Thymus (tissue), 11 donors: Measurements from ENCODE around the gene HOXD8. TPM values are rescaled to one million over a fixed set of nuclear protein-coding genes. Genes with fewer than 3 reads are reported as not detected.
A peak's percentile ranks its signal among the peaks of the same experiment; 100 is the strongest.

ENCODE experiments used
- DNase-seq, 9 donors: peaks; one replicate each; pipeline ENCODE4 v3.0.0-alpha.2; 2013; ENCODE audit warnings: low spot score in 9 of 9, low read depth in 6 of 9, missing footprints in 1 of 9
- H3K27ac ChIP-seq, 2 donors: one replicate each; pipeline ENCODE4 v1.5.1; 2013; ENCODE audit warnings: control low read depth in 1 of 2, low read depth in 1 of 2, low read length in 1 of 2, mild to moderate bottlenecking in 1 of 2, moderate library complexity in 1 of 2
- H3K27me3 ChIP-seq, 2 donors: one replicate each; pipeline ENCODE4 v1.5.1; 2013; ENCODE audit warnings: low read length in 1 of 2; ENCODE audit not compliant: control insufficient read depth in 2 of 2, insufficient read depth in 1 of 2
- H3K36me3 ChIP-seq, 2 donors: one replicate each; pipeline ENCODE4 v1.5.1; 2013; ENCODE audit warnings: low read length in 1 of 2, mild to moderate bottlenecking in 1 of 2, moderate library complexity in 1 of 2; ENCODE audit not compliant: control insufficient read depth in 2 of 2, insufficient read depth in 2 of 2
- H3K4me1 ChIP-seq, 2 donors: one replicate each; pipeline ENCODE4 v1.5.1; 2013; ENCODE audit warnings: low read length in 2 of 2; ENCODE audit not compliant: control insufficient read depth in 2 of 2, insufficient read depth in 2 of 2
- H3K4me3 ChIP-seq, 2 donors: one replicate each; pipeline ENCODE4 v1.5.1; 2013; ENCODE audit warnings: low read length in 2 of 2, control low read depth in 1 of 2, mild to moderate bottlenecking in 1 of 2
- H3K9me3 ChIP-seq, 2 donors: one replicate each; pipeline ENCODE4 v1.5.1; 2013; ENCODE audit warnings: low read length in 1 of 2, mild to moderate bottlenecking in 1 of 2; ENCODE audit not compliant: control insufficient read depth in 2 of 2, insufficient read depth in 1 of 2
- WGBS: extraction: QIAGEN DNeasy Blood & Tissue Kit; methylation state at CpG from one replicate; pipeline ENCODE4 v1.1.7; 2013; 5-methylcytosine and 5-hydroxymethylcytosine counted together
- polyA plus RNA-seq: library from polyadenylated mRNA; stranded (reverse); fragments of 200-250 nt; gene quantifications from one replicate; pipeline ENCODE4 v1.2.3, GENCODE V29; 2013
- total RNA-seq: library from RNA; stranded (reverse); fragments of 120-200 nt; gene quantifications from one replicate; pipeline ENCODE4 v1.2.4, GENCODE V29; 2013
- donor health status: healthy.

Gene HOXD8
- total and polyA plus RNA-seq, 2 donors: 1.5 to 3.4 TPM

DNA sequence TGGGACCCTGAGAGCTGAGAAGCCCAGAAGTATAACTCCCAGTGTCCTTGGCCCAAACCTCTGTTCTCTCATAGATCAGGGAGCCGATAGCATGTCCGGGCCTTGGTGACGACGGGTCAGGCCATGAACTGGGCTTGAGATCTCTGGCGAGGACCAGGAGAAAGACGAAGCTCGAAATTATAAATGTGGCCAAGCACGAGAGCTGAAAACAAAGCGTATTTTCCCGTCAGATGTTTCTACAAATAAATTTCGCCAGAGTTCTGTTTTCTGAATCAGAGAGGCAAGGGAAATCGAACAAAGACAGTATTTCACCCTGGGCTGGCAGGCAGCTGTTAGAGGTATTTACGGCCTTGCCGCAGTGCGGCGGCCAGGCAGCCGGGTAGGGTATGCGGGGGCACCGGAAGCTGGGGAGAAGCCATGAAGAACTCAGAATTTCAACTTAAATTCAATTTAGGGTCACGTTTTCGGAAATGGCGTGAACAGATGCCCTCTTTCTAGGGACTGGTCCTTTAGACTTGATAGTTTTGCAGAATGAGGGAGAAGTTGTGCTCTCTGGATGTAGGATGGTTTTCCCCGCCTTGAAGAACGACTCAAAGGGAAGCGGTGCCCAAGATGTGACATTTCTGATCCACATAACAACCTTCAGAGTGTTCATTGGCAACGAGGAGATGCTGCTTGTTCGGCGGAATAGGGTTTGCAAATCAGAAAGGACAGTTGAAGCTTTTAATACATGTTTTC lies 9.6 kb downstream of the HOXD8 start:
- whole genome bisulfite sequencing: 9% methylated on average over 28 of the region's 28 CpGs
- no peaks in the 10 kb centered on the region for H3K36me3 ChIP-seq
- H3K9me3 ChIP-seq: peaks cover 1 to 17% of the 10 kb centered on the region in 2 donors
- peak overlapping the region; percentile 18 to 30 for H3K27ac ChIP-seq
- peaks cover 89 to 99% of the 10 kb centered on the region in 2 donors for H3K27me3 ChIP-seq
- peak in 1 of 9 donors; percentile 34 for DNase-seq
- H3K4me1 ChIP-seq: peaks cover 2 to 26% of the 10 kb centered on the region in 2 donors
- H3K4me3 ChIP-seq: peak overlapping the region in 1 of 2 donors; percentile 18

DNA sequence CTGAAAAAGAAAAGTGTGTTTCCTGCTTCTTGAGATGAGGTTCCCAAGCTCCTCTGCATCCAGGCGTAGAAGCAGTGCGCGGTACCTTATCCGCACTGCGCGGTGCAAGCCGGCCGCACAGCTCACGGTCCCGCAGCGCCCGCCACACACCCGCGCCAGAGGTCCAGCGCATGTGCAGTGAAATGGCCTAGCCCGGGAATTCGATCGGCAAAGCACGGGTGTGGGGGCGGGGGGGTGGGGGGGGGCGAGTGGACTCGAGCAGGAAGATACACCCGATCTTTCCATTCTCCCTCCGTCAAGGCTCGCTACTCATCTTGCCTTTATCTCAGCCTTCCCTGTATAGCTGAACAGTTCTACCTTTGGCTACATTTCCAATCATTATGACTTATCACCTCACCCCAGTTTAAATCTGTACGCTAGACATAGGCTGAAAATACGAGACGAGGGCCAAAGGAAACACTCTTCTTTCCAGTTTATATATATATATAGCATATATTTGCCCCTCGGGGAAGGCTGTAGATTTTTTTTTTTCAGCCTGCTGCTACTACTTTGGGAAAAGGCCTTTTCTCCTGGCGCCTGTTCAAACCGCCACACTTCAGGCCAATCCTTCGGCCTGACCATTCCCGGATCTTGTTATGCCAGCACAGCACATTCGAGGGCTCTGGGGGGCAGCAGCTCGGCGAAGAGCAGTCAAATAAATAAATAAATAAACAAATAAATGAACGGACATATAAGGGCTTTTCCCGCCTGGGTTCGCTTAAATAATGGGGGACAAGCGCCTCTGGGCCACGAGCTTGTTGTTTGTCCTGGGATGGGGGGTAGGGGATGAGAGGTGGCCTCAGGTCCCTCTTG lies 10.4 kb downstream of the HOXD8 start:
- H3K4me1 ChIP-seq: peaks cover 2 to 26% of the 10 kb centered on the region in 2 donors
- H3K4me3 ChIP-seq: peak overlapping the region in 1 of 2 donors; percentile 43
- no peak for DNase-seq
- WGBS: 11% methylated on average over 41 of the region's 41 CpGs
- no peak overlapping the region for H3K27ac ChIP-seq
- peaks cover 1 to 17% of the 10 kb centered on the region in 2 donors for H3K9me3 ChIP-seq
- H3K36me3 ChIP-seq: no peaks in the 10 kb centered on the region
- H3K27me3 ChIP-seq: peaks cover 84 to 97% of the 10 kb centered on the region in 2 donors

DNA sequence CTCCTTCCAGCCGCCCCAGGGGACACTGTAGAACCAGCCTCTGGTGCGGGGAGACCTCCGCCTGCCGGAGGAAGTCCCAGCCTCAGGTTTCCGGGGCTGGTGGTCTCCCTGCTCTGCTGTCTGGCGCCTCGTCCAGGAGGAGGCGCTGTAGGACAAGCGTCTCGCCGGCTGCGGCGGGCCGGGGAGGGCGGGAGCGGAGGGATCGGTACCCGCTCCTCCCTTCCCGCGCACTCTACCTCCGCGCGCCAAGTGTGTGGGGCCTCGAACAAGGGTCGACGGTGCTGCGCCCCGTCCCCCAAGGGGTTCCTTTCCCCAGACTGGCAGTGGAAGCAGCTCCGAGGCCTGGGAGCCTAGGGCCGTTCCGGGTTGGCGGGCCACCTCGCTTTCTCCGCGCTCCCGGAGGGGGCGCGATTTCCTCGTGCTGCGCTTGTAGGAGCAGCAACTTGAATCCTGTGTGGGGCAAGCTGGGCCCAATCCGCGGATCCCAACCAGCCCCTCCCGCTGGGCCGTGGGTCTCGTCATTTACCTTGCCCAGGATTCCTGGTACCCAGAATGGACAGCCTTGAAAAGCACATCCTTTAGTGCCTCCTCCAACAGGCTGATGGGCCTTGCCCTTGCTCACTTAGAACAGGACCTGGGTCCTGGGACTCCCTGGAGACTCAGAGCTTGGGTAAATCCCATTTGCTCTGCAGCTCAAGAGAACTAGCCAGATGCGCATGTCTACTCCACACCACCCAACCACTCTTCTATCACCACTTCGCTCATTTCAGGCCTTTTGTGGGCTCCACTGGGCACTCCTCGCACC lies 11.2 kb downstream of the HOXD8 start:
- Histone ChIP-seq H3K36me3 (no peaks in the 10 kb centered on the region), H3K27ac (no peak overlapping the region), H3K9me3 (peaks cover 1 to 17% of the 10 kb centered on the region in 2 donors), H3K4me3 (peak overlapping the region; percentile 36 to 43), H3K27me3 (peaks cover 82 to 97% of the 10 kb centered on the region in 2 donors), H3K4me1 (peaks cover 2 to 26% of the 10 kb centered on the region in 2 donors)
- 7% methylated on average over 48 of the region's 48 CpGs for WGBS
- DNase-seq: peak; percentile 27 to 91 (median 82)

DNA sequence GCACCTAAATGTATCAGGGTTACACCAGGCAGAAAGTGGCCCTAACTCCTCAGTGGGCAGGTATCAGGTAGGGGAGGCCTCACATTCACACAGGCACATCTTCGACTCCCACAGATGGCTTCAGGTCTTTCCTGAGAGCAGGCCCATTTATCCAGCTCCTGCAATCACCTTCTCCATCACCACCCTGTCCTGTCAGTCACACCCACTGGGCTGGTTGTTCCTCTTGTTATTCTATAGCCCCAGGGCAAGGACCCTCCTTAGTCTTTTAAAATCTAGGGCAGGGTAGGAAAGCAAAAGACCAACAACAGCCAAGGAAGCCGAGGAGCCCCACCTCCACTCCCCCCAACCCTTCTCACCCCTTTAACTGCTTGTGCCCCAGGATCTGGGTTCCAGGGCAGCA lies 12.8 kb downstream of the HOXD8 start:
- Histone ChIP-seq H3K36me3 (no peaks in the 10 kb centered on the region), H3K9me3 (peaks cover 1 to 17% of the 10 kb centered on the region in 2 donors), H3K4me3 (no peak overlapping the region), H3K4me1 (peaks cover 2 to 22% of the 10 kb centered on the region in 2 donors), H3K27ac (no peak overlapping the region), H3K27me3 (peaks cover 84 to 97% of the 10 kb centered on the region in 2 donors)
- whole genome bisulfite sequencing: 95% methylated on average over 2 of the region's 2 CpGs
- DNase-seq: no peak

DNA sequence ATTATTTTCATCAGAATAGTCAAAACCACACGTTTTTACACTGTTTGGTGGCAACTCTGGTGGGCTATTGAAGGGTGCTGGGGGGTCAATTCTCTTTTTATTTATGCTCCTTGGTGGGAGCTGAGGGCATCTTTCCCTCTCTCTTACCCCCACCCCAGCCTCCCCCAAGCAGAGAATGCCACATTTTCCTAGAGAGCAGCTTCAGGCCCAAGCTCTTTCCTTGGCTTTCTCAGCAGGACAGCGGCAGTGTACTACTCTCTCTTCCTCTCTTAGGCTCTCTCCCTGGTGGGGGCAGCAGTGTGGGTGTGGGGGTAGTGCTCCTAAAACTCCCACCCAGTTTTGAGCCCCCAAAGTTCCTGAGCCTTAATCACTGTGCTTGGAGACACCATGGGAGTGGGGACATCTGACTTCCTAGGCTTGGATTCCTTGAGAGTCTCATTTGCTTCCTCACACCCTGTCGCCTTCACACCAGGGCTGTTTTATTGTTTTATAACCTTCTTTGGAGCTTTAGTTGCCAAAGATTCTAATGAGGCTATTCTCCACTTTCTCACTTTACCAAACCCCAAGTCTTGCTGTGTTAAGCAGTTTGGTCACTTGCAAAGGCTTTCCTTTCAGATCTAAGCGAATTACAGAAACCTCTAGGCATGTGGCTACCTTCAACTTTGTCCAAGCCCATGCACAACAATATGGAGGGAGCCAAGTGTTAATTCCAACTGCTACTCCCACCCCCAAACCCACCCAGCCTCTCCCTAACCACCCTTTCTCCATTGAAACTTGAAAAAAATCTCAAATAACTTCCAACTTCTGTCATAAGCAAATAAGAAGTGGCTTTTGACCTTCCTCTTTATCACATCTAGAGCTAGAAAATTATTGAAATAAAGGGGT lies 15.8 kb downstream of the HOXD8 start:
- no peak for DNase-seq
- no peak overlapping the region for H3K27ac ChIP-seq
- H3K4me3 ChIP-seq: no peak overlapping the region
- H3K4me1 ChIP-seq: peaks cover 2 to 7% of the 10 kb centered on the region in 2 donors
- peaks cover 1 to 12% of the 10 kb centered on the region in 2 donors for H3K9me3 ChIP-seq
- 48% methylated on average over 4 of the region's 4 CpGs for WGBS
- peaks cover 84 to 97% of the 10 kb centered on the region in 2 donors for H3K27me3 ChIP-seq
- no peaks in the 10 kb centered on the region for H3K36me3 ChIP-seq

DNA sequence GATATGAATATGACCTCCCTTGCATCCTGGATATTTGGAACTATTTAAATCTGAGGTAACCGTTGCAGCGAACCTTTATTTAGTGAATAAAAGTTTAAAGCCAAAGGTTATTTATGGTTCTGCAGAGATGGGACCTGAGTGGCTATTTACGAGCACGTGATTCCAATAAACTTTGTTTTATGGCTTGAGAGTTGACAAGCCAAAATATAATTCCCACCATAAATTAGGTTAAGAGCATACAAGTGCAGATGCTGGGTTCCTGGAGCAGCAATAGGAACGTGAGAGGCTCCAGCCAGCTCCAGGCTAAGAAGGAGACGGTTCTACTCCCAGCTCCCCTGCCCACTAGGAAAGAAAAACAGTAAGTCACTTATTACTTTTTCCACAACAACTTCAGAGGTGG lies 16.6 kb downstream of the HOXD8 start:
- Histone ChIP-seq H3K27me3 (peaks cover 83 to 97% of the 10 kb centered on the region in 2 donors), H3K27ac (no peak overlapping the region), H3K36me3 (no peaks in the 10 kb centered on the region), H3K9me3 (peaks cover 0 to 16% of the 10 kb centered on the region in 2 donors), H3K4me1 (peaks cover 0 to under 1% of the 10 kb centered on the region in 2 donors), H3K4me3 (no peak overlapping the region)
- DNase-seq: no peak
- WGBS: 21% methylated on average over 6 of the region's 6 CpGs

DNA sequence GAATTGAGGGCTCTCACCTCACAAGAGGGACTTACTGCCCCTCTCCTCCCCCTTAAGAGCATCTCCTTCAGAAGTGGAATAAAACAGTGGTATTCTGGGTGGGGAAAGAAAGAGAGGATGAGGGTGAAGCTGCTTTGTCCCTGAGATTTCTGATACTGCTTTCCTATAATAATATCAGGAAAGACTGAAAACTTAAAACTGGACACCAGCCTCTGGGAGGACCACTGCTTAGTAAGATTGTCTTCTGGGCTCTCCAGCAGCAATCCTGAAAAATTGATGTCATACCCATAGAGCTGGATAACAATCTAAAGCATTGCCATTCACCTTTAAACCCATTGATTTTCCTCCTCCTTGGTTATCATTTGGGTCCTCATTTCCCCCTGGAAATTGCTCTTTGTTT lies 17.1 kb downstream of the HOXD8 start:
- DNase-seq: no peak
- H3K4me1 ChIP-seq: no peaks in the 10 kb centered on the region
- H3K4me3 ChIP-seq: no peak overlapping the region
- no peak overlapping the region for H3K27ac ChIP-seq
- H3K9me3 ChIP-seq: peaks cover 0 to 15% of the 10 kb centered on the region in 2 donors
- no peaks in the 10 kb centered on the region for H3K36me3 ChIP-seq
- H3K27me3 ChIP-seq: peaks cover 83 to 97% of the 10 kb centered on the region in 2 donors

DNA sequence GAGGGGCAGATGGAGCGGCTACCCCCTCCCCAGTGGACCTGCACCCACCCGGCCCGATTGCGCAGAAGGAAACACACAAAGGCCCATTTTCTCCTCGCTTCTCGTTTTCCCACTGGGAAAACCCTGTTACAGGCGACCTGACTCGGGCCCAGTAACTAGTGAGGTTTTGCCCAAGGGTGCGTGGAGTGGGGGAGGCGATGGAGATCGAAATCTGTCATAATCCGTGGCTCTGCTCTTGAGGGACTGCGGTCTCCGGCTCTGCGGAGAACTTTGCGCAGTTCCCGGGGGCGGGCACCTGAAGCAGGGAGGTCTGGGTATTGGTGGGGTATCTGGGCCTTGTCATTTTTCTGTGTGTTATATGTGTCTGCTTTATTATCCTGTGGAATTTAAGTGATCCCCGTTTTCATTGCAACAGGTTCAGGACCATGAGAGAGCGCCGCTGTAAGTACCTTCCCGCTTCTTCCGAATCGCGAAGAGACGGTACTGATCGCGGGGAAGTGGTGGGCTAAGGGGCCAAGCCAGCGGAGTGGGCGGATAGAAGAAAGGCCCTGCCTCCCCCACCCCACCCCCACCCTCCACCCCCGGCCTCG lies 17.8 kb downstream of the HOXD8 start:
- DNase-seq: no peak
- no peak overlapping the region for H3K4me3 ChIP-seq
- no peak overlapping the region for H3K27ac ChIP-seq
- H3K27me3 ChIP-seq: peaks cover 86 to 97% of the 10 kb centered on the region in 2 donors
- no peaks in the 10 kb centered on the region for H3K36me3 ChIP-seq
- WGBS: 17% methylated on average over 32 of the region's 32 CpGs
- no peaks in the 10 kb centered on the region for H3K4me1 ChIP-seq
- H3K9me3 ChIP-seq: peaks cover 0 to 15% of the 10 kb centered on the region in 2 donors
